ENCODE measurements around the gene S100A3. TPM values are rescaled to one million over a fixed set of nuclear protein-coding genes. Genes with fewer than 3 reads are reported as not detected.
"Not testable (repeated sequence)": the region's sequence is repeated elsewhere in the genome, so short reads cannot be mapped to it uniquely, and the experiment has no call there.

The S100A3 gene, protein sequence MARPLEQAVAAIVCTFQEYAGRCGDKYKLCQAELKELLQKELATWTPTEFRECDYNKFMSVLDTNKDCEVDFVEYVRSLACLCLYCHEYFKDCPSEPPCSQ
- total RNA-seq, result not detected
- polyA plus RNA-seq (ENCODE audit: insufficient read length in 2 of 2), result under 1 TPM in 1 of 2 donors, not detected in 1; 0.29 TPM
- long read RNA-seq, donor 1, result 0 reads
- long read RNA-seq, donor 2, result 0 reads
- long read RNA-seq, donor 3, result 0 reads
- long read RNA-seq, donor 4, result 0 reads

DNA sequence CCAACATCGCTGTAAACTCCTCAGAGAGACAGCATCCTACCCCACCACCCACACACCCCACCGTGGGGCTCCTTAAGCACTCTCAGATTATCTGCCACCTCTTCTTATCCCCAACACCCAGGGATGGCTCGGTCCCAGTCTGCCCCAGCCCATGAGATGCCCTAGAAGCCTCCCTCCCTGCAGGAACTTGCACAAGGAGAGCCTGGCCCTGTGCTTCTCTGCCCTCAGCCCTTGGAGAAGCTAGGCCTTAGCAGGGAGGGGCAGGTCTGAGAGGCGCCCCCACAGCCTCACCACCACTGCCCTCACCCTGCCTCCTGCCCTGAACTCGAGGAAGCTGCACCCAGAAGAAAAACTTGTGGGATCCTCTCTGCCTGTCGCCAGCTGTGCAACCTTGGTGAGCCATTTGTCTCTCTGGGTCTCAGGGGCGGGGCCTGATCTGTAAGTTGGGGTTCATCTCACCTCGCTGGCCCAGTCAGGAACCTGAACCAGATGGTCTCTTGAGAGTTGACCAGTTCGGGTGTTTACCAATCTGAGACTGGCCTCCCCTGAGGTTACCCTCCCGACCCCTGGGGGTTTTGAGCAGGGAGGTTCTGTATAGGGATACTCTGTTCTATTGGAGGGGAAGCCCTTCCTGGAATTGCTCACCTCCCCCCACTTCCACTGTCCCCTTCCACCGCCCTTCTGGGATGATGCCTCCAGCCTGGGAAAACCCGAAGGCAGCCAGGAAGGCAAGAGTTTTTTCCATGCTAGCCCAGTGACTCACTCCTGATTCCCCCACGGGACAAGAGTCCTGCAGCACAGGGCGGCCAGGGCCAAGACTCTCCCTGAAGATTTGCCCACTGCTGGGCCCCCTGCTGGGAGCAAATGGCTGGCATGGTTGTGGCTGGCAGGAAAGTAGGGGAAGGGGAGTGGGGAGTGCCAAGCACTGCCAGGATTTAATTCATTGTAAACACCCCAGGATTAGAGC lies at the start of gene S100A3:
Gene S100A3, minus strand, starts transcription at position 537 of the 967 bp plus-strand sequence. CDS start 773 bp downstream, outside the sequence.
- H3K4me3 ChIP-seq (ENCODE audit: low read depth, low read length), result no peak within 1 kb of the TSS
- no peak within 1 kb of the TSS for H3K27ac ChIP-seq (ENCODE audit: low read depth, low read length)
- H3K4me1 ChIP-seq (ENCODE audit: control insufficient read depth, insufficient read depth, low read length), result peaks cover 24% of the 10 kb centered on the region
- no peaks in the 10 kb centered on the region for H3K27me3 ChIP-seq (ENCODE audit: control insufficient read depth, insufficient read depth, low read length)
- 80% methylated on average over 8 of the region's 14 CpGs for WGBS (ENCODE audit: insufficient coverage)
- no peak for DNase-seq (ENCODE audit: low read depth in 4 of 6, low spot score in 6 of 6)
- H3K9me3 ChIP-seq (ENCODE audit: control insufficient read depth, insufficient read depth, low read length), result no peaks in the 10 kb centered on the region
- H3K36me3 ChIP-seq (ENCODE audit: control insufficient read depth, insufficient read depth, low read length), result no peaks in the 10 kb centered on the region

DNA sequence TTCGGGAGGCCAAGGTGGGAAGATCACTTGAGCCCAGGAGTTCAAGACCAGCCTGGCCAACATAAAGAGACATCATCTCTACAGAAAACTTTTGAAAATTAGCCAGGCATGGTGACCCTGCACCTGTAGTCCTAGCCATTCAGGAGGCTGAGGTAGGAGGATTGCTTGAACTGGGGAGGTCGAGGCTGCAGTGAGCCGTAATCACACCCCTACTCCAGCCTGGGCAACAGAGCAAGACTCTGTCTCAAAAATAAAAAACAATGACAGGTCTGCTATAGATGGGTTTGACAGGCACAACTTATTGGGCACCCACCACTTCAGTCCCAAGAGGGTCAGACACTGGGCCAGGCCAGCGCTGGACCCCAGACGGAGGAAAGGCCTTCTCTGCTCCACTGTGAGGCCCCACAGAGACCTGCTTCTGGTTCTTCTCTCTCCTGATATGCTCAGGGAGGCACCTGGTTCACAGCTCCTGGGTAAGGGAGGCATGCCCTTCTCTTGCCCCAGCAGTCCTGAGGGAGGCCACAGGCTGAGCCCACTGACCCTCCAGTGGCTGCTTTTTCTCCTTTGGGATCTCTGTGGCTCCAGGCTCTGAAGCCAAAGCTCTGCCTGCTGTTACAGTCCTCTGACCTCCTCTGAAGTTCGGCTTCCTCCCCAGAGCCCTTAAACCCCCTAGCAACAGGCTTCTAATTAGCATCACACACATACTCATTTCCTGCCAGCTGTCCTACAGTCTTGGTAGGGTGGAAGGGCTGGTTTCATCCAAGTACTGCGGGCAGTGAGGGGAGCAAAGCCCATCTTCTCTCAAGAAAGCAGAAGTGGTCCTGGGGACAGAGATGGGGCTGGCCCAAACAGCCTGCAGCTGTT lies 49.5 kb upstream of the S100A3 start:
- 84% methylated on average over 5 of the region's 7 CpGs for WGBS (ENCODE audit: insufficient coverage)
- Histone ChIP-seq H3K27ac (ENCODE audit: low read depth, low read length) (peak overlapping the region; percentile 69), H3K4me1 (ENCODE audit: control insufficient read depth, insufficient read depth, low read length) (peaks cover 16% of the 10 kb centered on the region), H3K27me3 (ENCODE audit: control insufficient read depth, insufficient read depth, low read length) (no peaks in the 10 kb centered on the region), H3K36me3 (ENCODE audit: control insufficient read depth, insufficient read depth, low read length) (no peaks in the 10 kb centered on the region), H3K4me3 (ENCODE audit: low read depth, low read length) (no peak overlapping the region), H3K9me3 (ENCODE audit: control insufficient read depth, insufficient read depth, low read length) (no peaks in the 10 kb centered on the region)
- peak in 2 of 6 donors; percentile 73 to 76 for DNase-seq (ENCODE audit: low read depth in 4 of 6, low spot score in 6 of 6)

DNA sequence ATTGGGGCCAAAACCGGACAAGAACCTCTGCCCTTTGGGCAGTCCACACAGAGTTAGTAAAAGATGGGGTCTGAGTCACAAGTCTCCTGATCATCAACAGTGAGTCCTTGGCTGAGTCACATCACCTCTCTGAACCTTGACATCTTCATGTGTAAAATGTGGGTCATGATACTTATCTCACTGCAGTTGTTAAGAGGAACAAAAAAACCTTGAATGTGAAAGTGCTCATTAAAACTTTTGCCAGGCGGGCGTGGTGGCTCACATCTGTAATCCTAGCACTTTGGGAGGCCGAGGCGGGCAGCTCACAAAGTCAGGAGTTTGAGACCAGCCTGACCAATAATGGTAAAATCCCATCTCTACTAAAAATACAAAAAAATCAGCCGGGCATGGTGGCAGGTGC lies 48.1 kb upstream of the S100A3 start:
- Histone ChIP-seq H3K27ac (ENCODE audit: low read depth, low read length) (no peak overlapping the region), H3K4me1 (ENCODE audit: control insufficient read depth, insufficient read depth, low read length) (peaks cover 21% of the 10 kb centered on the region), H3K36me3 (ENCODE audit: control insufficient read depth, insufficient read depth, low read length) (no peaks in the 10 kb centered on the region), H3K4me3 (ENCODE audit: low read depth, low read length) (no peak overlapping the region), H3K9me3 (ENCODE audit: control insufficient read depth, insufficient read depth, low read length) (no peaks in the 10 kb centered on the region), H3K27me3 (ENCODE audit: control insufficient read depth, insufficient read depth, low read length) (no peaks in the 10 kb centered on the region)
- no peak for DNase-seq (ENCODE audit: low read depth in 4 of 6, low spot score in 6 of 6)
- WGBS (ENCODE audit: insufficient coverage), result 100% methylated on average over 4 of the region's 6 CpGs

DNA sequence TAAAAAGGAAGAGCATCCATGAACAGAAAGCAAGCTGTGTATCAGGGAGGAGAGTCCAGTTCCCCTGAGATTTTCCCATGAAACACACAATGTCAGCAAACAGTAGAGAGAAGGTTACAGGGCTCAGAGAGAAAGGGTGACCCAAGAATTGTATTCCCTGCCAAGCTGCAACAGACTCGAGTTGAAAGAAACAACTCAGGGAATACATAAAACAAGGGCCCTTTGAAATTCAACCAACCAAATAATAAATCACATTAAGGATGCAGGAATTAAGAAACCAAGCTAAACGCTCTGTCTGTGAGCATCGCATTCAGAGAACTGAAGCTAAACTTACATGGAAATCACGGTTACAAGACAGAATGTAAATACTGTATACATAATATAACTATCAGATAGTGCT lies 43.7 kb upstream of the S100A3 start:
- DNase-seq (ENCODE audit: low read depth in 4 of 6, low spot score in 6 of 6), result peak in 2 of 6 donors; percentile 82 to 84
- Histone ChIP-seq H3K27ac (ENCODE audit: low read depth, low read length) (peak overlapping the region; percentile 61), H3K4me3 (ENCODE audit: low read depth, low read length) (no peak overlapping the region), H3K36me3 (ENCODE audit: control insufficient read depth, insufficient read depth, low read length) (no peaks in the 10 kb centered on the region), H3K4me1 (ENCODE audit: control insufficient read depth, insufficient read depth, low read length) (peaks cover 10% of the 10 kb centered on the region), H3K9me3 (ENCODE audit: control insufficient read depth, insufficient read depth, low read length) (no peaks in the 10 kb centered on the region), H3K27me3 (ENCODE audit: control insufficient read depth, insufficient read depth, low read length) (no peaks in the 10 kb centered on the region)
- 0% methylated on average over 1 of the region's 4 CpGs for WGBS (ENCODE audit: insufficient coverage)

DNA sequence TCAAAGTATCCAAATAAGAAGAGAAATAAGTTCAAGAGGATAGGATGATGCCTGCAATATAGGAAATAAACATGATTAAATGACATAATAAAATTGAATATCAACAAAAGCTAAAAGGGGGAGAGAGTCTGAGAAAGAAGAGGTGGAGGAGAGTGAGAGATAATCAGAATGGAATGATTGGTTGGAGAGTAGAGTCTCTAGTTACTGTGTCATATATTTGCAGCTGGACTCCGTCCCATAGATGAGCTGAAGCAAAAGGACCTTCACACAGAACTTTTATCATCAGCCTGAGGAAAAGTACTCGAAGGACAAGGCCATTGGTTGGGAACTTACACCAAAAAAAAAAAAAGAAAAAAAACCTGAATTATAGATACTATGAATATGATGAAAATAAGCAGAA lies 39.4 kb upstream of the S100A3 start:
- no CpG with 5 or more reads among the region's 2 CpGs for WGBS (ENCODE audit: insufficient coverage)
- H3K4me3 ChIP-seq (ENCODE audit: low read depth, low read length), result no peak overlapping the region
- H3K27ac ChIP-seq (ENCODE audit: low read depth, low read length), result no peak overlapping the region
- DNase-seq (ENCODE audit: low read depth in 4 of 6, low spot score in 6 of 6), result no peak
- no peaks in the 10 kb centered on the region for H3K27me3 ChIP-seq (ENCODE audit: control insufficient read depth, insufficient read depth, low read length)
- no peaks in the 10 kb centered on the region for H3K9me3 ChIP-seq (ENCODE audit: control insufficient read depth, insufficient read depth, low read length)
- H3K36me3 ChIP-seq (ENCODE audit: control insufficient read depth, insufficient read depth, low read length), result no peaks in the 10 kb centered on the region
- peaks cover 19% of the 10 kb centered on the region for H3K4me1 ChIP-seq (ENCODE audit: control insufficient read depth, insufficient read depth, low read length)

DNA sequence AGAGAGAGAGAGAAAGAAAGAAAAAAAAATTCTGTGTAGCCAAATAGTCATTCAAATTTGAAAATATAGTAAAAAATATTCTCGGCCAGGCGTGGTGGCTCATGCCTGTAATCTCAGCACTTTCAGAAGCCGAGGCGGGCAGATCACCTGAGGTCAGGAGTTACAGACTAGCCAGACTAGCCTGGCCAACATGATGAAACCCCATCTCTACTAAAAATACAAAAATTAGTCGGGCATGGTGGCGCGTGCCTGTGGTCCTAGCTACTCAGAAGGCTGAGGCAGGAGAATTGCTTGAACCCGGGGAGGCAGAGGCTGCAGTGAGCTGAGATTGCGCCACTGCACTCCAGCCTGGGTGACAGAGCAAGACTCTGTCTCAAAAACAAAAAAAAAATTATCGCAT lies 39.0 kb upstream of the S100A3 start:
- not testable (repeated sequence) for H3K9me3 ChIP-seq (ENCODE audit: control insufficient read depth, insufficient read depth, low read length); H3K36me3 ChIP-seq (ENCODE audit: control insufficient read depth, insufficient read depth, low read length); H3K27ac ChIP-seq (ENCODE audit: low read depth, low read length); DNase-seq (ENCODE audit: low read depth in 4 of 6, low spot score in 6 of 6); H3K27me3 ChIP-seq (ENCODE audit: control insufficient read depth, insufficient read depth, low read length); H3K4me3 ChIP-seq (ENCODE audit: low read depth, low read length)
- peaks cover 16% of the 10 kb centered on the region for H3K4me1 ChIP-seq (ENCODE audit: control insufficient read depth, insufficient read depth, low read length)
- WGBS (ENCODE audit: insufficient coverage), result 99% methylated on average over 7 of the region's 10 CpGs

DNA sequence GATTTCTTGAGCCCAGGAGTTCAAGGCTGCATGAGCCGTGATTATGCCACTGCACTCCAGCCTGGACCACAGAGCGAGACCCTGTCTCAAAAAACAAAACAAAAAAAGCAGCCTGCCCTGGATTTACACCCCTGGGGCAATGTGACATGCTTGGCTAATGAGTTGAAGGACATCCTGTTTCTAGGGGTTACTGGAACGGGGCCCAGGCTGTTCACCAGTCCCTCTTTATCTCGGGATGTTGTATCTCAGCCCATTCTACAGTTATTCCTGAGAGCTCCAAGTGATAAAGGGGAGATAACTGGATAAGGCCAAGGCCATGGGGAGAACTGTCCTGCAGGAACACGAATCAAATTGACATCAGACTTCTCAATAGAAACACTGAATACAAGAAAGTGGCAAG lies 38.3 kb upstream of the S100A3 start:
- no peaks in the 10 kb centered on the region for H3K27me3 ChIP-seq (ENCODE audit: control insufficient read depth, insufficient read depth, low read length)
- peaks cover 14% of the 10 kb centered on the region for H3K4me1 ChIP-seq (ENCODE audit: control insufficient read depth, insufficient read depth, low read length)
- no peaks in the 10 kb centered on the region for H3K36me3 ChIP-seq (ENCODE audit: control insufficient read depth, insufficient read depth, low read length)
- DNase-seq (ENCODE audit: low read depth in 4 of 6, low spot score in 6 of 6), result peak in 2 of 6 donors; percentile 65 to 75
- no peak overlapping the region for H3K4me3 ChIP-seq (ENCODE audit: low read depth, low read length)
- peak overlapping the region; percentile 33 for H3K27ac ChIP-seq (ENCODE audit: low read depth, low read length)
- no peaks in the 10 kb centered on the region for H3K9me3 ChIP-seq (ENCODE audit: control insufficient read depth, insufficient read depth, low read length)
- WGBS (ENCODE audit: insufficient coverage), result 42% methylated on average over 2 of the region's 5 CpGs

DNA sequence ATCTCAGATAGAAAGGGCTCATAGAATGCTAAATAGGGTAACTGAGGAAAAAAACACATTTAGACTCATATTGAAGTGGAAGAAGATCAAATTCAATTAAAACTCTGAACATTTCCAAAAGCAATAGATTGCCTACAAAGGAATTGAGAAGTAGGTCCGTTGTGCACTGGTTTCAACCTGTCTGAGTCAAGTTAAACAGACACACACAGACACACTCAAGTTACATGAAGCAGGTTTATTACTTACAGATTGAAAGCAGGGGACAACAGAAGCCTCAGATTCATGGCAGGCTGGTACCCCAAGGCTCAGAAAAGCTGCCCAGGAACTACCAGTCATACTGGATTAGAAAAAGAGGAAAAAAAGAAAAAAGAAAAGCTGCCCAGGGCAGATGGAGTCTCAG lies 37.3 kb upstream of the S100A3 start:
- Histone ChIP-seq H3K27ac (ENCODE audit: low read depth, low read length) (peak overlapping the region; percentile 33), H3K4me3 (ENCODE audit: low read depth, low read length) (no peak overlapping the region)
- WGBS (ENCODE audit: insufficient coverage), result no CpG with 5 or more reads among the region's 1 CpG

DNA sequence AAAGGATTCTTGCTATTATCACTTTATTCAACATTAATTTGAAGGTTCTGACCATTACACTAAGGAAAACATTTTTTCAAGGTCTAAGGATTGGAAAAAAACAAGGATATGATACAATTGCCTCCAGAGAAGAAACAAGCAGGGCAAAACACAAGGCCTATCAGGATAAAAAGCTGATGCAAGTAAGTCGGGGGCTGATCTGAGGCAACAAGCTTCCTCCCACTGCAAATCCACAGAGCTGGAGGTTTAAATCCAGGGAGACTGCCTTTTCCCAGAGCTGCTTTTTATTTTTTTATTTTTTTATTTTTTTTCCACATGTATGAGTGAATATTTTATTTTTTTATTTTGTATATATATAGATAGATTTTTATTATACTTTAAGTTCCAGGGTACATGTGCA lies 35.9 kb upstream of the S100A3 start:
- H3K27ac ChIP-seq (ENCODE audit: low read depth, low read length), result no peak overlapping the region
- no peaks in the 10 kb centered on the region for H3K27me3 ChIP-seq (ENCODE audit: control insufficient read depth, insufficient read depth, low read length)
- H3K4me1 ChIP-seq (ENCODE audit: control insufficient read depth, insufficient read depth, low read length), result peaks cover 9% of the 10 kb centered on the region
- no peaks in the 10 kb centered on the region for H3K9me3 ChIP-seq (ENCODE audit: control insufficient read depth, insufficient read depth, low read length)
- no peak overlapping the region for H3K4me3 ChIP-seq (ENCODE audit: low read depth, low read length)
- DNase-seq (ENCODE audit: low read depth in 4 of 6, low spot score in 6 of 6), result no peak
- 71% methylated on average over 1 of the region's 1 CpG for whole genome bisulfite sequencing (ENCODE audit: insufficient coverage)
- H3K36me3 ChIP-seq (ENCODE audit: control insufficient read depth, insufficient read depth, low read length), result no peaks in the 10 kb centered on the region

More for the DNA sequence above, 37.3 kb upstream of the S100A3 start:
- DNase-seq (ENCODE audit: low read depth in 4 of 6, low spot score in 6 of 6), result peak in 1 of 6 donors; percentile 32
- no peaks in the 10 kb centered on the region for H3K36me3 ChIP-seq (ENCODE audit: control insufficient read depth, insufficient read depth, low read length)
- H3K4me1 ChIP-seq (ENCODE audit: control insufficient read depth, insufficient read depth, low read length), result peaks cover 9% of the 10 kb centered on the region
- no peaks in the 10 kb centered on the region for H3K9me3 ChIP-seq (ENCODE audit: control insufficient read depth, insufficient read depth, low read length)
- no peaks in the 10 kb centered on the region for H3K27me3 ChIP-seq (ENCODE audit: control insufficient read depth, insufficient read depth, low read length)
